ENCODE results near the gene PIGM. TPM values are rescaled to one million over a fixed set of nuclear protein-coding genes. Genes with fewer than 3 reads are reported as not detected.
A peak's percentile ranks its signal among the peaks of the same experiment; 100 is the strongest.

The PIGM gene
- total RNA-seq, 4 donors from 2014 or later: 2.4 to 4.5 (median 3.6) TPM

GRCh38 chr1:160006312-160006940, 25.4 kb downstream of the PIGM start:
- DNase-seq (ENCODE audit: low spot score in 2 of 2): peak in 1 of 2 donors; percentile 37
- TF ChIP-seq CTCF (IDR thresholded peaks at IDR 0.05) (peak in 1 of 3 donors; percentile 44), POLR2A (IDR thresholded peaks at IDR 0.05) (no peak)
- intact Hi-C loops (cut with DNase I; ENCODE audit: low total_unique reads): loop anchor here (5.0 to 10.0 kb wide), 2 partner anchors 69 to 202 kb away; partner anchors contain the start of gene FCRL6
- H3K4me3 ChIP-seq (ENCODE audit: low read depth, poor library complexity, severe bottlenecking): no peak overlapping the region
- WGBS, 2 donors: 26% methylated on average over 5 of the region's 5 CpGs

- no peak for TF ChIP-seq CTCF (IDR thresholded peaks at IDR 0.05)
- no peak overlapping the region for H3K4me3 ChIP-seq (ENCODE audit: low read depth, poor library complexity, severe bottlenecking)
- WGBS, 2 donors: 56 to 69% methylated on average over 4 of the region's 4 CpGs
- DNase-seq (ENCODE audit: low spot score in 2 of 2): no peak
- intact Hi-C loops (cut with DNase I; ENCODE audit: low total_unique reads): loop anchor here (5.0 to 10.0 kb wide), 2 partner anchors 68 to 200 kb away; partner anchors contain the start of gene FCRL6
These were observed 26.7 kb downstream of the PIGM start for GRCh38 chr1:160005070-160005469.

GRCh38 chr1:160004425-160004824, 27.4 kb downstream of the PIGM start:
- intact Hi-C loops (cut with DNase I; ENCODE audit: low total_unique reads): loop anchor here (10.0 kb wide), 1 partner anchor 200 kb away; the partner anchor contains the start of gene FCRL6
- TF ChIP-seq CTCF (IDR thresholded peaks at IDR 0.05) (no peak), POLR2A (IDR thresholded peaks at IDR 0.05) (no peak)
- H3K4me3 ChIP-seq (ENCODE audit: low read depth, poor library complexity, severe bottlenecking): no peak overlapping the region
- no peak for DNase-seq (ENCODE audit: low spot score in 2 of 2)
- WGBS, 2 donors: 83 to 85% methylated on average over 2 of the region's 2 CpGs

- no peak overlapping the region for H3K4me3 ChIP-seq (ENCODE audit: low read depth, poor library complexity, severe bottlenecking)
- TF ChIP-seq POLR2A (IDR thresholded peaks at IDR 0.05): no peak
- no peak for TF ChIP-seq CTCF (IDR thresholded peaks at IDR 0.05)
- 72 to 79% methylated on average over 1 of the region's 1 CpG for WGBS, 2 donors
- no peak for DNase-seq (ENCODE audit: low spot score in 2 of 2)
- intact Hi-C loops (cut with DNase I; ENCODE audit: low total_unique reads): loop anchor here (10.0 kb wide), 1 partner anchor 199 kb away; the partner anchor contains the start of gene FCRL6
These were observed 27.8 kb downstream of the PIGM start for GRCh38 chr1:160004001-160004400.

GRCh38 chr1:160001440-160001839, 30.4 kb downstream of the PIGM start:
- DNase-seq (ENCODE audit: low spot score in 2 of 2): no peak
- 78 to 82% methylated on average over 2 of the region's 2 CpGs for WGBS, 2 donors
- intact Hi-C loops (cut with DNase I; ENCODE audit: low total_unique reads): loop anchor here (10.0 kb wide), 1 partner anchor 197 kb away; the partner anchor contains the start of gene FCRL6
- TF ChIP-seq POLR2A (IDR thresholded peaks at IDR 0.05): no peak
- TF ChIP-seq CTCF (IDR thresholded peaks at IDR 0.05): no peak
- H3K4me3 ChIP-seq (ENCODE audit: low read depth, poor library complexity, severe bottlenecking): no peak overlapping the region

Measured in lower leg skin (tissue), 4 donors.